ENCODE results near the gene KANK3.
A peak's percentile ranks its signal among the peaks of the same experiment; 100 is the strongest.
"Not testable (repeated sequence)": the region's sequence is repeated elsewhere in the genome, so short reads cannot be mapped to it uniquely, and the experiment has no call there.

Gene KANK3

GRCh38 chr19:8316351-8317125 lies 26.5 kb downstream of the KANK3 start:
- DNase-seq, result no peak

GRCh38 chr19:8314981-8315640 lies 28.0 kb downstream of the KANK3 start:
- not testable (repeated sequence) for DNase-seq

- no peak for DNase-seq
Measured at GRCh38 chr19:8311461-8312260, 31.4 kb downstream of the KANK3 start.

- DNase-seq, result no peak
Measured at GRCh38 chr19:8310342-8311055, 32.6 kb downstream of the KANK3 start.

GRCh38 chr19:8308891-8309291 lies 34.2 kb downstream of the KANK3 start:
- DNase-seq, result no peak

- peak; percentile 87 for DNase-seq
Measured at GRCh38 chr19:8307965-8308866, 34.8 kb downstream of the KANK3 start, which contains the start of gene CD320. CD320 (minus strand) TSS chr19:8308358; CDS start chr19:8308290, 68 bp downstream.

GRCh38 chr19:8307400-8307964 lies 35.6 kb downstream of the KANK3 start:
- no peak for DNase-seq

GRCh38 chr19:8306235-8307054 lies 36.6 kb downstream of the KANK3 start:
- DNase-seq, result no peak

- DNase-seq, result no peak
Measured at GRCh38 chr19:8305798-8306197, 37.3 kb downstream of the KANK3 start.

GRCh38 chr19:8304841-8305621 lies 38.0 kb downstream of the KANK3 start:
- DNase-seq, result no peak

GRCh38 chr19:8302734-8303133 lies 40.3 kb downstream of the KANK3 start:
- no peak for DNase-seq

GRCh38 chr19:8302357-8302691 lies 40.7 kb downstream of the KANK3 start:
- no peak for DNase-seq

GRCh38 chr19:8291337-8291736 lies 51.7 kb downstream of the KANK3 start:
- DNase-seq, result not testable (repeated sequence)

- not testable (repeated sequence) for DNase-seq
Measured at GRCh38 chr19:8276508-8276907, 66.6 kb downstream of the KANK3 start.
